ENCODE data around the gene MITD1.

GRCh38 chr2:99216096-99216495 lies 35.2 kb upstream of the MITD1 start:
- TF ChIP-seq CTCF (IDR thresholded peaks at IDR 0.05) (no peak), POLR2A (IDR thresholded peaks at IDR 0.05) (no peak)

Data from thyroid gland (tissue), 4 donors.